ENCODE measurements around the gene PCDHB4. TPM values are rescaled to one million over a fixed set of nuclear protein-coding genes. Genes with fewer than 3 reads are reported as not detected.
"Not testable (repeated sequence)": the region's sequence is repeated elsewhere in the genome, so short reads cannot be mapped to it uniquely, and the experiment has no call there.

PCDHB4 gene
- total and polyA plus RNA-seq, 2 of the 4 experiments (the other 2 are of a cell fraction) = 0.03 TPM; not detected in 1

DNA sequence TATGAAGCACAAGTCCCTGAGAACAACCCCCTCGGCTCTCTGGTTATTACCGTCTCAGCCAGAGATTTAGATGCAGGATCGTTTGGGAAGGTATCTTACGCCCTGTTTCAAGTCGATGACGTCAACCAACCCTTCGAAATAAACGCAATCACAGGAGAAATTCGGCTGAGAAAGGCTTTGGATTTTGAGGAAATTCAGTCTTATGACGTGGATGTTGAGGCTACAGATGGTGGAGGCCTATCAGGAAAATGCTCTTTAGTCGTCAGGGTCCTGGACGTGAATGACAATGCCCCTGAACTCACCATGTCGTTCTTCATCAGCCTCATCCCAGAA is 29.3 kb downstream of the PCDHB4 start:
- dilution Hi-C loops (cut with HindIII; ENCODE audit: low sequenced_read_pairs, unreplicated experiment) = no loop called here
- Histone ChIP-seq H3K14ac (replicated peaks; ENCODE audit: low read depth, low read length) (no peak overlapping the region), H3K18ac (ENCODE audit: low read depth, low read length) (no peak overlapping the region), H4K91ac (ENCODE audit: insufficient read depth, low read depth, low read length) (no peak overlapping the region), H3K9me1 (ENCODE audit: insufficient read depth, low read length) (no peaks in the 10 kb centered on the region), H4K5ac (ENCODE audit: low read depth, low read length) (no peak overlapping the region), H3K4ac (ENCODE audit: low read depth, low read length) (no peak overlapping the region), H3K23ac (ENCODE audit: low read depth, low read length) (no peak overlapping the region), H4K8ac (ENCODE audit: low read depth in 2 of 2, low read length in 2 of 2) (no peak overlapping the region), H3K9ac (ENCODE audit: low read depth, low read length) (no peak overlapping the region), H3K36me3 (ENCODE audit: control insufficient read depth, insufficient read depth, low read length) (no peaks in the 10 kb centered on the region), H2AFZ (replicated peaks; ENCODE audit: low read length, poor library complexity) (peak overlapping the region; percentile 11), H3K27me3 (ENCODE audit: control insufficient read depth, insufficient read depth, low read length) (no peaks in the 10 kb centered on the region), H3K4me3 (ENCODE audit: insufficient read depth, low read depth, low read length) (no peak overlapping the region), H2AK5ac (ENCODE audit: low read depth, low read length) (no peak overlapping the region), H4K20me1 (ENCODE audit: insufficient read depth, low read length) (no peaks in the 10 kb centered on the region), H2AK9ac (replicated peaks; ENCODE audit: low read depth, low read length, poor library complexity) (no peak overlapping the region), H3K27ac (ENCODE audit: insufficient read depth, low read length) (no peak overlapping the region), H3K4me2 (ENCODE audit: low read depth, low read length) (no peak overlapping the region), H3K56ac (ENCODE audit: extremely low read depth, insufficient read depth, low read length) (no peak overlapping the region), H3K4me1 (ENCODE audit: control insufficient read depth, insufficient read depth, low read length) (no peaks in the 10 kb centered on the region), H2BK5ac (ENCODE audit: low read depth, low read length, poor library complexity, severe bottlenecking) (no peak overlapping the region), H3K9me3 (ENCODE audit: control insufficient read depth, insufficient read depth, low read length) (peaks cover 15% of the 10 kb centered on the region; the same call in 1 of the 2 replicates), H2BK120ac (ENCODE audit: low read depth, low read length) (no peak overlapping the region), H2BK20ac (ENCODE audit: low read depth, low read length) (no peak overlapping the region), H2BK15ac (ENCODE audit: low read depth, low read length) (no peak overlapping the region), H3K79me1 (ENCODE audit: low read depth in 1 of 2, low read length in 2 of 2) (no peaks in the 10 kb centered on the region)
- DNase-seq (no peak), ATAC-seq (ENCODE audit: low read depth) (no peak)
- ChIA-PET CTCF (no interaction called here), POLR2A (ENCODE audit: unreplicated experiment) (no interaction called here)
- in situ Hi-C loops (cut with MboI; ENCODE audit: low sequenced_read_pairs) = no loop called here
- TF ChIP-seq MAZ (IDR thresholded peaks at IDR 0.05; ENCODE audit: borderline replicate concordance, low read depth, low read length) (no peak), POLR2A (IDR thresholded peaks at IDR 0.05; ENCODE audit: low read depth, low read length) (no peak), CEBPB (IDR thresholded peaks at IDR 0.05; ENCODE audit: low read depth, low read length) (no peak)
- BruUV-seq (replicated peaks) = no TSS peak
- WGBS, 2 experiments (ENCODE audit: extremely low coverage in 2 of 2, insufficient read length in 1 of 2) = 40% methylated on average over 6 of the region's 13 CpGs; no CpG with 5 or more reads in 1 of the 2 experiments
- intact Hi-C loops (cut with micrococcal nuclease) = no loop called here

DNA sequence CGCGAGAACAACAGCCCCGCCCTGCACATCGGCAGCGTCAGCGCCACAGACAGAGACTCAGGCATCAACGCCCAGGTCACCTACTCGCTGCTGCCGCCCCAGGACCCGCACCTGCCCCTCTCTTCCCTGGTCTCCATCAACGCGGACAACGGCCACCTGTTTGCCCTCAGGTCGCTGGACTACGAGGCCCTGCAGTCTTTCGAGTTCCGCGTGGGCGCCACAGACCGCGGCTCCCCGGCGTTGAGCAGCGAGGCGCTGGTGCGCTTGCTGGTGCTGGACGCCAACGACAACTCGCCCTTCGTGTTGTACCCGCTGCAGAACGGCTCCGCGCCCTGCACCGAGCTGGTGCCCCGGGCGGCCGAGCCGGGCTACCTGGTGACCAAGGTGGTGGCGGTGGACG is 30.0 kb downstream of the PCDHB4 start:
- H4K91ac ChIP-seq (ENCODE audit: insufficient read depth, low read depth, low read length); H3K23ac ChIP-seq (ENCODE audit: low read depth, low read length); H2AFZ ChIP-seq (replicated peaks; ENCODE audit: low read length, poor library complexity); H4K5ac ChIP-seq (ENCODE audit: low read depth, low read length); H4K8ac ChIP-seq (ENCODE audit: low read depth in 2 of 2, low read length in 2 of 2); in situ Hi-C loops (cut with MboI; ENCODE audit: low sequenced_read_pairs); H3K4me3 ChIP-seq (ENCODE audit: insufficient read depth, low read depth, low read length); H3K9me1 ChIP-seq (ENCODE audit: insufficient read depth, low read length); CTCF ChIA-PET; H3K56ac ChIP-seq (ENCODE audit: extremely low read depth, insufficient read depth, low read length); H3K36me3 ChIP-seq (ENCODE audit: control insufficient read depth, insufficient read depth, low read length); DNase-seq; H3K4ac ChIP-seq (ENCODE audit: low read depth, low read length); dilution Hi-C loops (cut with HindIII; ENCODE audit: low sequenced_read_pairs, unreplicated experiment); H2BK15ac ChIP-seq (ENCODE audit: low read depth, low read length); H3K14ac ChIP-seq (replicated peaks; ENCODE audit: low read depth, low read length); H3K9ac ChIP-seq (ENCODE audit: low read depth, low read length); H2BK120ac ChIP-seq (ENCODE audit: low read depth, low read length); ATAC-seq (ENCODE audit: low read depth); H4K20me1 ChIP-seq (ENCODE audit: insufficient read depth, low read length); H2BK5ac ChIP-seq (ENCODE audit: low read depth, low read length, poor library complexity, severe bottlenecking); H3K18ac ChIP-seq (ENCODE audit: low read depth, low read length); H3K27me3 ChIP-seq (ENCODE audit: control insufficient read depth, insufficient read depth, low read length); intact Hi-C loops (cut with micrococcal nuclease); H2BK20ac ChIP-seq (ENCODE audit: low read depth, low read length); H3K4me1 ChIP-seq (ENCODE audit: control insufficient read depth, insufficient read depth, low read length); BruUV-seq (replicated peaks); H3K27ac ChIP-seq (ENCODE audit: insufficient read depth, low read length); POLR2A ChIA-PET (ENCODE audit: unreplicated experiment); H2AK5ac ChIP-seq (ENCODE audit: low read depth, low read length); H3K79me1 ChIP-seq (ENCODE audit: low read depth in 1 of 2, low read length in 2 of 2); H2AK9ac ChIP-seq (replicated peaks; ENCODE audit: low read depth, low read length, poor library complexity); H3K4me2 ChIP-seq (ENCODE audit: low read depth, low read length): not testable (repeated sequence)
- no CpG with 5 or more reads among the region's 41 CpGs for WGBS, 2 experiments (ENCODE audit: extremely low coverage in 2 of 2, insufficient read length in 1 of 2)
- peaks cover 19% of the 10 kb centered on the region; the same call in 1 of the 2 replicates for H3K9me3 ChIP-seq (ENCODE audit: control insufficient read depth, insufficient read depth, low read length)
